CD4-positive, alpha-beta T cell treated with Interleukin-17A for 1 hour (primary cell): ENCODE results near the gene TEP1.
A peak's percentile ranks its signal among the peaks of the same experiment; 100 is the strongest.

Experiments
- DNase-seq: peaks from one replicate; pipeline ENCODE4 v3.0.0-alpha.2; 2020

TEP1 gene

GRCh38 chr14:20333494-20333841 is 79.8 kb downstream of the TEP1 start:
- no peak for DNase-seq

GRCh38 chr14:20332788-20333493 is 80.4 kb downstream of the TEP1 start, which contains the start of gene CCNB1IP1:
CCNB1IP1 (minus strand) TSS chr14:20333279; CDS start chr14:20316523, 16,756 bp downstream.
- peak; percentile 86 for DNase-seq

GRCh38 chr14:20332431-20332787 is 80.9 kb downstream of the TEP1 start:
- no peak for DNase-seq

- DNase-seq = no peak
Observed at GRCh38 chr14:20331053-20331613, 82.2 kb downstream of the TEP1 start.

- no peak for DNase-seq
Observed at GRCh38 chr14:20329355-20329754, 83.9 kb downstream of the TEP1 start.

- no peak for DNase-seq
Observed at GRCh38 chr14:20328705-20329104, 84.6 kb downstream of the TEP1 start.

GRCh38 chr14:20327005-20327869 is 86.1 kb downstream of the TEP1 start:
- DNase-seq = peak; percentile 81

GRCh38 chr14:20317720-20318119 is 95.6 kb downstream of the TEP1 start:
- DNase-seq = no peak
